Eye (tissue), 1 donor: Measurements from ENCODE around the gene NUAK1.

Source experiments
- DNase-seq: peaks from one replicate; pipeline ENCODE4 v3.0.0-alpha.2; 2015

Gene NUAK1

DNA sequence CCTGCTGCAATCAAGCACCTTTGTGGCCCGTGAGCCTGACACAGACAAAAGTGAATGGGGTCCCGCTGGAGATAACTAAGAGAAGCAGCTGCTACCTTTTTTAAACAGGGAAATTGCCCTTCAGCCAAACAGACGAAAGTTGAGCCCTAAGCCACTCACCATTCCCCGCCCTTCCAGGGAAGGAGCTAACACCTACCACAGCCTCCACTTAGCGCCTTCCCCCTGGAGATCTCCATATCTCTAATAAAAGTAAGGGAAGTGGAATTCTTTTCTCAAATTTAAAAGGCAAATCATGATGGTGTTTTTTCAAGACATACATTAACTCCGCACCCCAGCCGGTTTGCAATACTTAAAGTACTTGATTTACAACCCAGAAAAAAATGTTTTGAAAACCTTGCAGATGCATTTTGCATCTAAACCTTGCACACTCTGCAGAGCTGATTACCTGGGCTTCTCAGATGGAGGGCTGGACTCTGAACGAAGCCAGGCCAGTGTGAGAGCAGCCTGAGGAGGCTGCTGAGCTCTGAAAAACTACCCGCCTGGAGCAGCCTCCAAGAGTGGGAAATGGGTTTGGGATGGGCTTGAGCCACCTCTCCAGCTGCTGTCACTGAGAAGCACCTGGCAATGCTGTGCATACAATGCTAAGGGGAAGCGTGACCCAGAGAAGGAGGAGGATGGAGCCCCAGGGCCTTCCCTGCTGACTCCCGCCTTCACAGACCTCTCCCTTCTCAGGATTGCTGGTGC lies 10.0 kb downstream of the NUAK1 start:
- DNase-seq: peak; percentile 16

DNA sequence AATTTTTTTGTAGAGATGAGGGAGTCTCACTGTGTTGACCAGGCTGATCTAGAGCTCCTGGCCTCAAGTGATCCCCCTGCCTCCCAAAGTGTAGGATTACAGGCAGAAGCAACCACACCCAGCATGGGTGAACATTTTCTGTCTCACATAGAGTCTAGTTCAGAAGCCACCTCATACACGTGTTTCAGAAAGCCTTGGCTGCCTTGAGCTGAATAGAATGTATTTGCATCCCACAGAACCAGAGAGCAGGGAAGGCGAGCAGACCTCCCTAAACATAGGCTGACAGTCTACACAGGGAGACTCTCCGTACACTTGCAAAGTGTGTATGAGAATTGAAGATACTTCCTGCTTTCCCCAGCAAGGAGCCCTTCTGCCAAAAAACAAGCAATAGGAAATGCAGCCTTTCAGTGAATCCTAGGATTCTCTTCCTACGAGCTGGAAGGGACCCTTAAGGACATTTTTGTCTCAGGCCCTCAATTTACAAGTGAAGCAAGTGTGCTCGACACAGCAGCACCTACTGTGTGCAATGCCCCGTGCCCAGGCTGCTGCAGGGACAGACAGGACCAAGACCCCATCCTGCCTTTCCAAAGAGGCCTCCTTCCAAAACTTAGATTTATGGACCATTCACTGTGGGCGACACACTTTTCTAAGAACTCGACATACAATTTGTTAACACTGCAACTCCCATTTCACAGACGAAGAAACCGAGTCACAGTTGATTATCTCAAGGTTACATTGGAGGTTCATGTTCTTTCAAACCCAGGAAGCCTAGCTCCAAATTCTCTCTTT lies 11.2 kb downstream of the NUAK1 start:
- peak; percentile 4 for DNase-seq

DNA sequence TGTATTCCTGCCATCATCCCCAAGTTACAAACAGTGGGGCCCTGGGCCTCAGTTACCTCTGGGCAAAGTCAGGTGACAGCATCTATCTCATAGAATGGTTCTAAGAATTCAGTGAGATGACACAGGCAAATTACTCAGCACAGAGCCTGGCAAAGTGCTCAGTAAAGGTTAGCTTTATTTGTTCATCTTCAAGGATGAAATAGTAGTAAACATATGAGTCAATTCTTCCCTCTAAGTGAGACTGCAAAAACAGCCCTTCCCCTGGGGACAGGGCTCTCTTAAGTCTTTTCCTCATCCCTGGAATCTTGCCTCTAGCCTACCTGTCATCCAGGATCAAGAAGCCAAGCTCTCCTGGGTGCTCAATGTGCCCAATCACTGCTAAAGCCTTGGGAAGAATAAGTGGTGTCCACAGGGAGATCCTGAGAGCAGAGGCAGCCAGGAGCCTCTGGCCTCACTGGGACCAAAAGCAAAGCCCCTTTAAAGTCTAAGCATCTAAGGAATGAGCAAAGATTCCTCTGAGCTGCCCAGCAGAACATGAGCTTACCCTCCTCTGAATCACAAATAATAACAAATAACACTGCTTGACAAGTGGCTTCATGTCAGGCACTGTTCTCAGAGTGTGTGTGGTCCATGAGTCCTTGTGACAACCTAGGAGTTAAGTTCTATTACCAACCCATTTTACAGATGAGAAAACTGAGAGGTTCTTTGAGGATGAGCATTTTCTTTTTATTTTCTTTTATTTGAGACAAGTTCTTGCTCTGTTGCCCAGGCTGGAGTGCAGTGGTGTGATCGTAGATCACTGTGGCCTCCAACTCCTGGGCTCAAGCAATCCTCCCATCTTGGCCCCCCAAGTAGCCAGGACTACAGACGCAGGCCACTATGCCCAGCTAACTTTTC lies 12.1 kb downstream of the NUAK1 start:
- peak; percentile 54 for DNase-seq

DNA sequence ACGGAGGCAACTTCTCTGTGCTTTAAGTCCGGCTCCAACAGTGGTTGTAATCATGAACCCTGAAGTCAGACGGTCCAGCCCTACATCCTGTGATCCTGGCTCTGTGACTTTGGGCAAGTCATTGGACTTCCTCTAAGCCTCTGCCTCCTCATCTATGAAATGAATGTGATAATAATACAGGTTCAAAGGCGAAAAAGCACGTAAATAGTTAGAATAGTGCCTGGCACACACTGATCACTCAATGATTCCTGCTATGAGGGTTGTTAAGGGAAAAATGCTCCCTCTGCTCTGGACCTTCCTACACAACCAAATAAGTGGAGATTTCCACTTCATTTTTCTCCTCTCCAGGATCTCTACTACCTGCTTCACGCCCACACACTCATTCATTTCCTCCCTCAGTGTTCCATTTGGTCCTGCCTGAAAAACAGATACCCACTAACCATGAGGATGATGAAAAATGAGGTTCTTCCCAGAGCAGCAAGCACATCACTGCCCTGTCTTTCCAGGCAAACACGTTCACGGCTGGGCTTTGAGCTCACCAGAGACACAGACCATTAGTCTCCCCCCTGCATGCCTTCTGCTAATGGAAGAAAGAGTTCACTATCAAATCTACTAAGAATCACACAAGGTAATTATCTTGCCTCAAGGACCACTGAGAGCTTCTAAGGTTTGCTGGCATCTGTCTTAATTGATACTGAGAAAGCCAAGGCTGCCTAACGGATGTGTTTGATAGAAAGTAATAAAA lies 13.2 kb downstream of the NUAK1 start:
- DNase-seq: peak; percentile 70

DNA sequence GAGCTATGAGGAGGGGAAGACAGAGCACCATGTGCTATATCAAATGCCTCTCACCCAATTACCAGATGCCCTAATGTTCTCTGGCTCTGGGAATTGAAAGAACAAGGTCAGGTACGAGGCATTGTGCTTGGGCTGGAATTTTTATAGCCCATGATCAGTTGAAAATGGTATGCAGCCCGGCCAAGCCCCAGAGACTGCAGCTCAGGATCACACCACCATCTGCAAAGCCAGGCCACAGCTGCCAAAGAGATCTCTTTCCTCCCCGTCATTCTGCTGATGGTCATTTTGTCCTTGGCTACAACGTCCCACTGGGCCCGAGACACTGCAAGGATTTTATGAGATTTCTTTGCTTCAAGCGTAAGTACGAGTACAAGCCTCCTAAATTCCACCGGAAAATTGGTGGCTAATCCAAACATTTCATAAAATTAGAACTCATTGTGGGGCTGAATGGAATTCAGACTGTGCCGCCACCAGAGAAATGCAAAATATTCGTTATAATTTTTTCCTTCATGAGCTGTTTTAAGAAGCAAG lies 15.1 kb downstream of the NUAK1 start:
- DNase-seq: peak; percentile 83

DNA sequence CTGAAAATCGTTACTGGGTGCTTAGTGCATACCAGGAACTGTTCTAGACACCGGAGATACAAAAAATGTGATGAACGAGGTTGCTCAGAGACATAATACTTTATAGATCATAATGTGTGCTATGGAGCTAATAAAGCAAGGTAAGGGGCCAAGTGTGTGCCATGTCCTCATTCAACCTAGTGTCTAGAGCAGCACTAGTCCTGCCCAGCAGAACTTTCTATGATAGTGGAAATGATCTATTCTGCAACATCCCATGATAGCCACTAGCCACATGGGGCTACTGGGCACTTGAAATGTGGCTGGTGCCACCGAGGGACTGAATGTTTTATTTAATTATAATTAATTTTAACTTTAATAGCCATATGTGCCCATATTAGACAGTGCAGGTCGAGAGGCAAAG lies 15.6 kb downstream of the NUAK1 start:
- DNase-seq: no peak

DNA sequence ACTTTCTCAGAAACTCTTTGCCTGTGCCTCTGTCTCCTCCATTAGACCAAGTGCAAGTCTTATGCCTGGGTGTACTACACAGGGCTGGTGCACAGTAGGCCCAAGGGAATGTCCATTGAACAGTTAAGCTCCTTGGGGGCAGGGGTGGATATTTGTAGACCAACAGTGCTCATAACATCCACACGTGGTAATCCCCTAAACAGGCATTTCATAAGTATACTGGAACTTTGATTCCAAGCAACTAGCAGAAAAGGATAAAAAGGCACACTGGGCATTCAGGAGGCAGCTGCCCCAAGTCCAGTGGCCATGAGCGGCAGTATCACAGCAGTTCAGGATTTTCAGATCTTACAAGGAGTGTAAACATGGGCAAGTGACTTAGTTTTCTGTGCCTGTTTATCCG lies 16.8 kb downstream of the NUAK1 start:
- no peak for DNase-seq

DNA sequence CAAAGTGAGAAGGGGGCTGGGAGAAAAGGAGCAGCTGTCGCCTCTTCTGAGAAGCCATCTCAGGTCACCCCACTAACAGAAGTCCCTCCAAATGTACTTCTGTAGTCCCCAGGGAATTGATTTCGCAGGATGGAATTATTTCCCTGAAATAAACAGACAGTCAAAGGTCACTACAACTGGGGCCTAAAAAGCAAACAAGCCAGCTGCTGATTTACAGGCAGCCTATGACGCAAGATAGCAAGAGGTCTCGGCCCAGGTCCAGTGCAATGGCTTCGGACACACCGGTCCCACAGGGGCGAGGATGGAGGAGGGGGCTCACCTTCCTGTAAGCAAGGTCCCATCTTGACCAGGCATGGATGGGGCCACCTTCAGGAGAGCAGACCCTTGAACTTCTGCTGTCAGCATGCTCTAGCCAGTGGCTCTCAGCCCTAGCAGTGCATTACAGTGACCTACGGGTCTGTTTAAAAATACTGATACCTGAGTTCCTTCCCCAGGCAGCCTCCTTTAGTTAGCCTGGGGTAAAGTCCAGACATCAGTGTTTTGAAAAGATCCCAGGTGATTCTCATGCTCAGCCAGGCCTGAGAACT lies 18.1 kb downstream of the NUAK1 start:
- DNase-seq: peak; percentile 27

DNA sequence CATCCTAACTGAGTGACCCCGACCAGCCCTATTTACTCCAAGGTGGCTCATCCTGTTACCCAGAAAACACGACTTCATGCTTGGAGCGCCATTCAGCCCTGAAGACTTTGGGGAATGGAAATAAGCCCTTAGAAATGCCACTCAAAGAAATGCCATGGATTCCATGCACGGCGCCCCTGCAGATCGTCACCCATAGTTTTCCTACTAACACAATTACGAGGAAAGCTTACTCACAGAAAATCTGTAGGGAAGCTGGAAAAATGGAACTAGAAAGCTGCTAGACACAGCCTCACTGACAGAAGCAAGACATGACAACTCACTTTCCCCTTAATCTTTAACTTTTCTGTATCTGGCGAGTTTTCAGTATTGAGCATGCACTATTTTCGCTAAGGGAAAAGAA lies 19.5 kb downstream of the NUAK1 start:
- no peak for DNase-seq

DNA sequence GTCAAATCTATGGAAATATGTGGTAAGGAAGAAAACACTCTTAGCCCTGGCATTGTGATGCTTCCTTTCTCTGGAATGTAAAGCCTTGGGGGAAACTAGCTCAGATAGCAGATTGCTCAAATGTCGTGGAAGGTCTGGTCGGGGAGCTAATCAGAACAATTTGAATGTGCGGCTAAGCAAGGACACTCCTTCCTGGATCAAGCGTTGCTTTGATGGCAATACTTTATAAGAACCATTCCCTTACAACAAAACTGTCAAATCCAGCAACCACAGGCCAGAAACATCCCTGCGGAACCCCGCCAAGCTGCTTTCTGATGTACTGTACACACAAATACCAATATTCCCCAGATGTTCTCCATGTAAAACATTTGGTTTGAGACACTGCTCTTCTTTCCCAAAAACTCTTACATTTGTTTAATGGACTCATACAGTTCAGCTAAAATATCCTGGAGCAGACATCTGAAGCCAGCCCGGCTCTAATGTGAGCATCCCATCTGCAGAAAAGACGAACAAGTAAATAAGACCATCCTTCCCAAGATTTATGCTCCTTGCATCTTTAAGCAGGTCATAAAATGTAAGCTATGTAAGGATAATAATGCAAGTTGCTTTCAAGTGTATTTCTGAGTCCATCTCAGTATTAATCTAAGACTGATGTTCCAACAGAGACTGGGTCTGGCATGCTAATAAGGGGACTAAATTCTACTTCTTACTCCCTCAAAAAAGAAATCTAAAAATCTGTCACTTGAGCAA lies 20.2 kb downstream of the NUAK1 start:
- DNase-seq: peak; percentile 53

DNA sequence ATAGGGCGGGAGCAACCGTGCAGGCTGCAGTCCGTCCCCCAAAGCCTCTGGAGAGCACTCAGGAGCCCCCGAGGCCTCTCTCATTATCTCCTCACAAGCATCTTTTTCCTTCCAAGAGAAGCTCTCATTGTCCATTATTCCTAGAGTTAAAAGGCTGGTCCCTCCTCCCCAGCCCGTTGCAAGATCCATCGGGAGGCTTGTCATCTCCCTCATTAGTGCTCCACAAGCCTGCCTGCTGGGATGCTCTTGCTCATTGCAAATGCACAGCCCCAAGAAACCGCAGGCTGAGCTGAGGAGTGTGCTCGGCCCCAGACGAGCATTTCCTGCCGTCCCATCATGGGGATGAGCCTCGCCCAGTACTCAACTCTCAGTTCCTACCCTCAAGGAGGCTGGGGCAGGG lies 23.3 kb downstream of the NUAK1 start:
- DNase-seq: peak; percentile 87

DNA sequence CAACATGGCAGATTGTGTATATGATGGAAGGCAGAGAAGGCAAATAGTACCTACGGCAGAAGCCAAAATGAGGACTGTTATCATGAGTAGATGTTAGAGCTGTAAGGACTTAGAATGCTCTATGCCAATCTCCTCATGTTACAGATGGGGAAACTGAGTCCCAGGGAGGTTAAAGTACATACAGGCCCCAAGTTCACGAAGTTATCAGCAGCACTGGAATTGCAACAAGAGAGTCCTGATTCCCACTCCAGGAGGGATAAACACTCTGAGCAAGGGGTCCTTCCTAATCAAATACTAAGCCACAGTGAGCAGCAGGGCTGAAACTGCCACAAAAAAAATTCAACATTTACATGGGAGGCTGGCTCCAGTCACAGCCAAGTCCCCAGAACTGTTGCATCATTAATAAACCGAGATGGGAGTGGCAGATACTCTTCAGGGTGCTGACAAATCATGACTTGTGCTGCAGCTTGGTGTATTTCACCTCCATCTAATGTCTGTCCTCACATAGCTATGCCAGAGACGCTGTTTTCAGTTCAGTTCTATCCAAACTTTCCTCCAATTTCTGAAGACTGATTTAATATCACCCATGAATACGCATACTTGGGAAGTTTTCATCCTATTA lies 24.2 kb downstream of the NUAK1 start:
- DNase-seq: no peak

DNA sequence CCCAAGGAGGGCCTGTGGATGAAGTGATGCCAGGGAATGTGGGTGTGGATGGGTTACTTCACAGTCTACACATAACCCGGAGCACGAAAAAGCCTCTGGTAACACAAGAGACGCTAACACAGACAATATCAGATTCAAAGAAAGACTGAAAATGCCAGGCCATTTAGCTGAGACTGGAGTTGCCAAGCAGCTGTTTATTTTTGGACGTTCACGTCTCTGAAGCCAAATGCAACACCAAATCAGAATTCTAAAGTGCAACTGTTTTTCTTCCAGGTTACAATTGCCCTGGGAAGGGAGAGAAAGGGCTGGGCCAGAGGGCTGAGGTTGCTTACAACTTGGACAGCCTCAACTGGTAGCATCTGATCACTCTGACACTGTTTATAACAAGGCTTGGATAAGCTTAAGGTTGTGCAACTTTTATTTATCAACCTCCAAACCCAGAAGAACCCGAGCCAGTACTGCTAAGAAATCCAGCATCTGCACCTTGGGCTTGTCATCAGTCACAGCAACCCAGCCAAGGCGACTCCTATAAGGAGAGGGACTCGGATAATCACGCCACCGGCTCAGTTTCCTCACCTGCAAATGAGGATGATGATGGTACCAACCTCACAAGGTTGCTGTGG lies 24.8 kb downstream of the NUAK1 start:
- no peak for DNase-seq

DNA sequence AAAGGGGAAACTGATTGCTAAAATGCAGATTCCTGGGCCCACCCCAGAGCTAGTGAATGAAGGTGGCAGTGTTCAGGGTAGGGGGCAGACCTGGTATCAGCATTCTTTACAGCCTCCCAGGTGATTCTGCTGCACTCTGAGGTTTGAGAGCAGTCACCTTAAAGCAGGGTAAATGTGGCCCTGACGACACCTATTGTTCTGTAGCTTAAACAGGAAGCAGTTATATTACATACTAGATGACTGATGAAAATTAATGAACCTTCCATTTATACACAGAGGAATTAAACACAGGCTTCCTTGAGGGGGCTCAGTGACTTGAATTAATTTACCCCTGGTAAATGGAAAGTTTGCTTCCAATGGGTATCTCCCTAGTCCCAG lies 25.3 kb downstream of the NUAK1 start:
- DNase-seq: no peak

DNA sequence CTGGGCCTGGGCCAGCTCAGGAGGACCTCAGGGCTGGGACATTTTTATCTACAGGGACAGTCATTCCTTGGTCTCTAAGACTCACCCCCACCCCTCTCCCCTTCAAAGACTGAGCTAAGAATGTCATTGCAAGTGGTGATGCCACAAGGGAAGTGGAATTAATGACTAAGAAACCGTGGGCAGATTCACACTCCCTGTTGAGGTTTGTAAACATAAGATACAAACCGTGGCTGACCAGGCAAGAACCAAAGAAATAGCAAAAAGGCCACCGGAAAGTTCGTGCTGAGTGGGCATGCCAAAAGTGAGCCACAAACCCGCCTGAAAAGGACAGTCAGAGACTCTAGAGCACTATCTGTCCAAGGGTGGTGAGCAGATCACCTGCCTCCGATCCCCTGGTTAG lies 25.7 kb downstream of the NUAK1 start:
- peak; percentile 38 for DNase-seq

DNA sequence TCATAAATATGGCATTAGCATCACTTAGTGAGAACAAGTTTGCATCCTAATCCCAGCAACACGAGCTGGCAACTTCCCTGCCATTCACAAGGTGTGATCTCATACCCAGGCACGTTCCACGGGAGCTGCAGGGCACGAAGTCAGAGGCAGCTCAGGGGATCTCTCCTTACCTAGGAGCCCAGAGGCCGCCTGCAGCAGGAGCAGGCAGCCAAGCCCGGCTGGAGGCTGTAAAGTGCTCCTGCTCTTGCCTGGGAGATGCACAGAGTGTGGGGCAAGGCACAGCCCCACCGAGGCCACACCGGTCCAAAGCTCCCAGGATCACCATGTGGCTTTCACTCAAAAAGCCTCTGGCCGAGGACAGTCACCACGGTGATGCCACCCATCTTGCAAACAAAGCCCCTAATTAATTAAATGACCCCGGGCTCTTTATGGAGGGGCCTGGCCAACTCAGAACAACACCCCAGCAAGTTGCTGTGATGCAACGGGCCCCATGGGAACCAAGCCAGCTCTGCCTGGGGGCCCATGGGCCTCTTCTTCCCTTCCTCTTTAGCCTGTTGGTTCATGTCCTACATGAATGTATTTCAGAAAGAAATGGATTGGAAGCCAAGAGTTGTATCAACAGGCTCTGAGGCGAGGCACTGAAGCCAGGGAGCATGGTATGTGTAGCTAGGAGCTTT lies 26.5 kb downstream of the NUAK1 start:
- peak; percentile 56 for DNase-seq

DNA sequence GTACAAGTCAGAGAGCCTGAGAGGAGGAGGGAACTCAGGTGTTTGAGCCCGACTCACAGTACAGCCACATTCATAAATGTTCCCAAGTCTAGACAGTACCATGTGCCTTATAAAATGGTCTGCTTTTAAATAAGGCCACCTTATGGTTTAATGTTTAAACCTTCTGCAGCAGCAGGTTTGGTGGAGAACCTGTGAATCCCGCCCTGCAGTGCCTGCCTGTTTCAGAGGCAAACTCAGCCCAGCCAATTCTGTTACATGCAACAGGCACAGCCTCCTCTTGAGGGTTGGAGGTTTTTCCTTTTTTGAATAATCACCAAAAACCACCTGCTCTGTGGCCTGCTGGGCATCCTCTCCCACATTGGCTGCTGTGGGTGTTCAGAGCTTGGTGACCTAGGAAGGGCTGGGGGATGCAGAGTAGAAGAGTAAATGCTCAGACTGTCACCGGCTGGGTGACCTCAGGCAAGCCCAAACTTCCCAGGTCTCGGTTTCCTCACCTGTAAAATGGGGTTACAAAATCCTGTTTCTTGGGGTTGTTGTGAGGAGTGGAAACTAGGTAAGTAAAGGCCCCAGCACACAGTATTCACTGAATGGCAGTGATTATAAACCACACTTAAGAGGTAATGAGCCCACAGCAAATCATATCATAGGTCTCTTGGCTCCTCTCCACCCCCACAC lies 28.0 kb downstream of the NUAK1 start:
- no peak for DNase-seq

DNA sequence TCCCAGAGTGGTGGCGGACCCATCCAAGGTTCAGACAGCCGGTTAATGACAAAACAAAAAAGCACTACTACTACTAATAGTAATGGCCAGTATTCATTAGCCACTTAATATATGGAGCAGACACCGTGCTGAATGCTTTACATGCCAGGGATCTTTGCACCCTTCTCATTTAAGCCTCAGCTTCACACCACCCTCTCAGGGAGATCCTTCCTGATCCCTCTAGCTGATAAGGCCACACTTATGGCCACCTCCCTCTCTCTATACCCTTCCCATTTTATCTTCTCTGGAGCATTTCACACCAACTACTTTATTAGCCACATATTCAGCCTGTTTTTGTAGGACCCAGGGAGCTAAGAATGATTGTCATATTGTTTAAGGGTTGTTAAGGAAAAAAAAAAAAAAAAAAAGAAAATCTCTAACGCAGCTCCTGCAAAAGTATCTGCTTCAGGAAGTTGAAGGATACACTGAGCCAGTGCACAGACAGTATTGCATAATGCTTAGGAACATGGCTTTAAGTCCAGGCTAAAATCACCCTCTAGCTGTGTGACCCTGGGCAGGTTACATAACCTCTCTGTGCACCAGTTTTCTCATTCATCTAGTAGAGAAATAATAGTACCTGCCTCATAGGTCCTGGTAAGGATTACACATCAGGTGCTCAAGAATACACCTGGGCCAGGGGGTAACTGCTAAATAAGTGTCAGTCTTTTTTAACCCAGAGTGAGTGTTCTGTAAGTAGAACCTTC lies 29.4 kb downstream of the NUAK1 start:
- DNase-seq: no peak
